Right lobe of liver (tissue), 4 donors: ENCODE measurements around the gene SLC1A2.

Experiments
- CTCF ChIP-seq, 4 donors: fragments of 200-600 bp in 3 of 4; fragments of 450-650 bp in 1 of 4; IDR thresholded peaks; one replicate each; pipeline versions ENCODE4 v1.5.1 to v1.8.0; 2016 to 2022; ENCODE audit warnings: antibody characterized with exemption in 4 of 4, mild to moderate bottlenecking in 2 of 4
- POLR2A ChIP-seq: fragments of 450-650 bp; IDR thresholded peaks from one replicate; pipeline ENCODE4 v1.6.1; 2017; ENCODE audit warnings: antibody characterized with exemption, mild to moderate bottlenecking
- donor health status: DM: no; HTN: no; CAD: no.
- donor health status: DM: no; HTN: no; CAD: no.
- donor health status: DM: no; HTN: yes; CAD: no.

GRCh38 chr11:35390737-35391682, 28.3 kb downstream of the SLC1A2 start:
- no peak for TF ChIP-seq POLR2A
- TF ChIP-seq CTCF (IDR thresholded peaks at IDR 0.05) = no peak
